Endothelial cell of umbilical vein (primary cell): ENCODE results near the gene WASL.

Experiments used
- EZH2 ChIP-seq: IDR thresholded peaks from 2 replicates; pipeline ENCODE4 v1.6.1; 2012; ENCODE audit warnings: borderline replicate concordance, low read depth, mild to moderate bottlenecking, moderate library complexity, low read length, inconsistent platforms; ENCODE audit not compliant: severe bottlenecking
- MYC ChIP-seq: IDR thresholded peaks from one replicate; pipeline ENCODE4 v1.6.1; 2011; ENCODE audit warnings: mild to moderate bottlenecking, low read depth, low read length
- POLR2AphosphoS5 ChIP-seq: IDR thresholded peaks from 2 replicates; pipeline ENCODE4 v1.6.1; 2012; ENCODE audit warnings: low read depth, mild to moderate bottlenecking, control low read depth, low read length, moderate library complexity; ENCODE audit not compliant: insufficient read depth
- TF ChIP-seq, protein P1 (sequence below), 2 donors: IDR thresholded peaks; 1 replicate in 1 of 2; 2 replicates in 1 of 2; pipeline ENCODE4 v1.5.1; 2011; ENCODE audit warnings: low read length in 2 of 2, mild to moderate bottlenecking in 2 of 2, moderate library complexity in 2 of 2, control low read depth in 1 of 2, inconsistent platforms in 1 of 2, low read depth in 1 of 2; ENCODE audit not compliant: insufficient read depth in 1 of 2; ENCODE audit errors: extremely low read depth in 1 of 2

- TF ChIP-seq, protein P1, sequence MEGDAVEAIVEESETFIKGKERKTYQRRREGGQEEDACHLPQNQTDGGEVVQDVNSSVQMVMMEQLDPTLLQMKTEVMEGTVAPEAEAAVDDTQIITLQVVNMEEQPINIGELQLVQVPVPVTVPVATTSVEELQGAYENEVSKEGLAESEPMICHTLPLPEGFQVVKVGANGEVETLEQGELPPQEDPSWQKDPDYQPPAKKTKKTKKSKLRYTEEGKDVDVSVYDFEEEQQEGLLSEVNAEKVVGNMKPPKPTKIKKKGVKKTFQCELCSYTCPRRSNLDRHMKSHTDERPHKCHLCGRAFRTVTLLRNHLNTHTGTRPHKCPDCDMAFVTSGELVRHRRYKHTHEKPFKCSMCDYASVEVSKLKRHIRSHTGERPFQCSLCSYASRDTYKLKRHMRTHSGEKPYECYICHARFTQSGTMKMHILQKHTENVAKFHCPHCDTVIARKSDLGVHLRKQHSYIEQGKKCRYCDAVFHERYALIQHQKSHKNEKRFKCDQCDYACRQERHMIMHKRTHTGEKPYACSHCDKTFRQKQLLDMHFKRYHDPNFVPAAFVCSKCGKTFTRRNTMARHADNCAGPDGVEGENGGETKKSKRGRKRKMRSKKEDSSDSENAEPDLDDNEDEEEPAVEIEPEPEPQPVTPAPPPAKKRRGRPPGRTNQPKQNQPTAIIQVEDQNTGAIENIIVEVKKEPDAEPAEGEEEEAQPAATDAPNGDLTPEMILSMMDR (IDR thresholded peaks at IDR 0.05; ENCODE audit: extremely low read depth in 1 of 2, insufficient read depth in 1 of 2, low read depth in 1 of 2, low read length in 2 of 2): no peak
- TF ChIP-seq MYC: no peak
- no peak for TF ChIP-seq POLR2AphosphoS5
- no peak for TF ChIP-seq EZH2
Observed at GRCh38 chr7:123783820-123784219, 35.0 kb upstream of the WASL start.
